GM21786 (cell line): ENCODE data around the gene DENND5B.
"Not testable (repeated sequence)": the region's sequence is repeated elsewhere in the genome, so short reads cannot be mapped to it uniquely, and the experiment has no call there.

Experiments used
- ATAC-seq: cut with Tn5 transposase; IDR thresholded peaks from one replicate; pipeline ENCODE4 v1.9.1; 2021; ENCODE audit not compliant: unreplicated experiment

DENND5B gene

GRCh38 chr12:31508436-31509150, 82.3 kb downstream of the DENND5B start:
- ATAC-seq: no peak

- no peak for ATAC-seq
Observed at GRCh38 chr12:31507966-31508365, 83.0 kb downstream of the DENND5B start.

GRCh38 chr12:31506515-31507306, 84.2 kb downstream of the DENND5B start:
- no peak for ATAC-seq

GRCh38 chr12:31504625-31505222, 86.2 kb downstream of the DENND5B start:
- ATAC-seq: no peak

GRCh38 chr12:31501014-31501413, 89.9 kb downstream of the DENND5B start:
- not testable (repeated sequence) for ATAC-seq

- no peak for ATAC-seq
Observed at GRCh38 chr12:31499567-31499966, 91.4 kb downstream of the DENND5B start.

GRCh38 chr12:31498424-31498823, 92.5 kb downstream of the DENND5B start:
- ATAC-seq: no peak

- no peak for ATAC-seq
Observed at GRCh38 chr12:31496257-31496656, 94.7 kb downstream of the DENND5B start.

- ATAC-seq: no peak
Observed at GRCh38 chr12:31494455-31494854, 96.5 kb downstream of the DENND5B start.

GRCh38 chr12:31492599-31493196, 98.2 kb downstream of the DENND5B start:
- no peak for ATAC-seq

GRCh38 chr12:31491841-31492598, 98.9 kb downstream of the DENND5B start:
- no peak for ATAC-seq

GRCh38 chr12:31491241-31491794, 99.6 kb downstream of the DENND5B start:
- no peak for ATAC-seq

- no peak for ATAC-seq
Observed at GRCh38 chr12:31488737-31489338, 102.1 kb downstream of the DENND5B start.

- no peak for ATAC-seq
Observed at GRCh38 chr12:31485571-31485970, 105.4 kb downstream of the DENND5B start.

- no peak for ATAC-seq
Observed at GRCh38 chr12:31482816-31483215, 108.1 kb downstream of the DENND5B start.

- no peak for ATAC-seq
Observed at GRCh38 chr12:31481415-31481814, 109.5 kb downstream of the DENND5B start.

GRCh38 chr12:31479516-31480210, 111.3 kb downstream of the DENND5B start:
- ATAC-seq: no peak

GRCh38 chr12:31478898-31479297, 112.0 kb downstream of the DENND5B start:
- no peak for ATAC-seq

GRCh38 chr12:31478425-31478824, 112.5 kb downstream of the DENND5B start:
- no peak for ATAC-seq
